ENCODE results near the gene FOXN3. TPM values are rescaled to one million over a fixed set of nuclear protein-coding genes. Genes with fewer than 3 reads are reported as not detected.

The FOXN3 gene
- total and polyA plus RNA-seq, 2 donors (not counting 3 experiments of a cell fraction or from before 2014, with no cell fraction given) = 16.9 to 41.8 TPM

- Histone ChIP-seq H2AFZ (ENCODE audit: low read depth, low read length) (no peak overlapping the region), H4K20me1 (replicated peaks; ENCODE audit: control insufficient read depth, extremely low read depth, insufficient read depth, low read length) (no peaks in the 10 kb centered on the region), H3K4me3 (replicated peaks in 1 of 3; ENCODE audit: insufficient read depth in 1 of 3, low read depth in 1 of 3, low read length in 3 of 3) (no peak overlapping the region), H3K4me2 (ENCODE audit: insufficient read depth, low read length) (no peak overlapping the region), H3K9ac (replicated peaks; ENCODE audit: extremely low read depth, insufficient read depth, low read length) (no peak overlapping the region), H3K36me3 (ENCODE audit: control insufficient read depth in 2 of 2, extremely low read depth in 1 of 2, insufficient read depth in 2 of 2, low read length in 2 of 2) (peaks cover 0 to 6% of the 10 kb centered on the region in 2 experiments), H3K4me1 (ENCODE audit: control insufficient read depth, extremely low read depth, insufficient read depth, low read length) (peaks cover 14% of the 10 kb centered on the region), H3K9me1 (replicated peaks; ENCODE audit: control insufficient read depth, extremely low read depth, insufficient read depth, low read length) (no peaks in the 10 kb centered on the region), H3K27ac (ENCODE audit: insufficient read depth, low read depth, low read length) (no peak overlapping the region), H3K9me3 (replicated peaks; ENCODE audit: control insufficient read depth, insufficient read depth, low read length) (no peaks in the 10 kb centered on the region), H3K27me3 (ENCODE audit: control insufficient read depth in 2 of 2, insufficient read depth in 2 of 2, low read length in 2 of 2) (no peaks in the 10 kb centered on the region), H3K79me2 (ENCODE audit: control insufficient read depth, insufficient read depth, low read length) (no peaks in the 10 kb centered on the region)
- dilution Hi-C loops (cut with MboI; ENCODE audit: extremely low pct_ligation_motif_present, low sequenced_read_pairs) = no loop called here
- DNase-seq (ENCODE audit: low read depth, low spot score) = no peak
- no peak for FAIRE-seq
- BruUV-seq (replicated peaks) = no TSS peak
- ChIA-PET CTCF (no interaction called here), POLR2A (no interaction called here)
- intact Hi-C loops (cut with micrococcal nuclease) = no loop called here
- TF ChIP-seq EZH2 (IDR thresholded peaks at IDR 0.05; ENCODE audit: borderline replicate concordance, low read depth, low read length, severe bottlenecking) (no peak), GATA2 (IDR thresholded peaks at IDR 0.05; ENCODE audit: insufficient read depth, insufficient read length, low read depth, low read length) (no peak), JUN (IDR thresholded peaks at IDR 0.05; ENCODE audit: borderline replicate concordance, insufficient read depth, insufficient read length, low read depth) (no peak), MAX (IDR thresholded peaks at IDR 0.05; ENCODE audit: insufficient read depth, insufficient read length) (no peak), POLR2A (IDR thresholded peaks at IDR 0.05; ENCODE audit: low read depth, low read length) (no peak), FOS (IDR thresholded peaks at IDR 0.05; ENCODE audit: borderline replicate concordance, insufficient read depth, low read length) (no peak), POLR2AphosphoS5 (IDR thresholded peaks at IDR 0.05; ENCODE audit: insufficient read depth, low read depth, low read length) (no peak), MYC (IDR thresholded peaks at IDR 0.05; ENCODE audit: low read depth, low read length) (no peak)
Observed at GRCh38 chr14:89347885-89348284, 69.1 kb downstream of the FOXN3 start.

- Histone ChIP-seq H3K27ac (ENCODE audit: insufficient read depth, low read depth, low read length) (no peak overlapping the region), H3K9me3 (replicated peaks; ENCODE audit: control insufficient read depth, insufficient read depth, low read length) (no peaks in the 10 kb centered on the region), H3K9me1 (replicated peaks; ENCODE audit: control insufficient read depth, extremely low read depth, insufficient read depth, low read length) (no peaks in the 10 kb centered on the region), H4K20me1 (replicated peaks; ENCODE audit: control insufficient read depth, extremely low read depth, insufficient read depth, low read length) (no peaks in the 10 kb centered on the region), H3K4me3 (replicated peaks in 1 of 3; ENCODE audit: insufficient read depth in 1 of 3, low read depth in 1 of 3, low read length in 3 of 3) (no peak overlapping the region), H3K27me3 (ENCODE audit: control insufficient read depth in 2 of 2, insufficient read depth in 2 of 2, low read length in 2 of 2) (no peaks in the 10 kb centered on the region), H2AFZ (ENCODE audit: low read depth, low read length) (no peak overlapping the region), H3K4me1 (ENCODE audit: control insufficient read depth, extremely low read depth, insufficient read depth, low read length) (no peaks in the 10 kb centered on the region), H3K79me2 (ENCODE audit: control insufficient read depth, insufficient read depth, low read length) (no peaks in the 10 kb centered on the region), H3K36me3 (ENCODE audit: control insufficient read depth in 2 of 2, extremely low read depth in 1 of 2, insufficient read depth in 2 of 2, low read length in 2 of 2) (peaks cover 0 to 2% of the 10 kb centered on the region in 2 experiments), H3K4me2 (ENCODE audit: insufficient read depth, low read length) (no peak overlapping the region), H3K9ac (replicated peaks; ENCODE audit: extremely low read depth, insufficient read depth, low read length) (no peak overlapping the region)
- intact Hi-C loops (cut with micrococcal nuclease) (no loop called here), dilution Hi-C loops (cut with MboI; ENCODE audit: extremely low pct_ligation_motif_present, low sequenced_read_pairs) (no loop called here)
- TF ChIP-seq MYC (IDR thresholded peaks at IDR 0.05; ENCODE audit: low read depth, low read length) (no peak), POLR2A (IDR thresholded peaks at IDR 0.05; ENCODE audit: low read depth, low read length) (no peak), EZH2 (IDR thresholded peaks at IDR 0.05; ENCODE audit: borderline replicate concordance, low read depth, low read length, severe bottlenecking) (no peak), MAX (IDR thresholded peaks at IDR 0.05; ENCODE audit: insufficient read depth, insufficient read length) (no peak), FOS (IDR thresholded peaks at IDR 0.05; ENCODE audit: borderline replicate concordance, insufficient read depth, low read length) (no peak), GATA2 (IDR thresholded peaks at IDR 0.05; ENCODE audit: insufficient read depth, insufficient read length, low read depth, low read length) (no peak), POLR2AphosphoS5 (IDR thresholded peaks at IDR 0.05; ENCODE audit: insufficient read depth, low read depth, low read length) (no peak), JUN (IDR thresholded peaks at IDR 0.05; ENCODE audit: borderline replicate concordance, insufficient read depth, insufficient read length, low read depth) (no peak)
- no peak for DNase-seq (ENCODE audit: low read depth, low spot score)
- ChIA-PET CTCF (no interaction called here), POLR2A (no interaction called here)
- no peak for FAIRE-seq
- BruUV-seq (replicated peaks) = no TSS peak
Observed at GRCh38 chr14:89344920-89345254, 72.1 kb downstream of the FOXN3 start.
